B cell (primary cell): ENCODE measurements around the gene ADGRV1.

ENCODE experiments used
- EZH2 ChIP-seq: IDR thresholded peaks from 2 replicates; pipeline ENCODE4 v1.6.1; 2012; ENCODE audit warnings: borderline replicate concordance, low read depth, mild to moderate bottlenecking, moderate library complexity, low read length; ENCODE audit not compliant: insufficient read depth, poor library complexity, severe bottlenecking
- TF ChIP-seq, protein P1 (sequence below): fragments of 200-600 bp; IDR thresholded peaks from one replicate; pipeline ENCODE4 v1.8.0; 2022; ENCODE audit warnings: antibody characterized with exemption, mild to moderate bottlenecking

DNA sequence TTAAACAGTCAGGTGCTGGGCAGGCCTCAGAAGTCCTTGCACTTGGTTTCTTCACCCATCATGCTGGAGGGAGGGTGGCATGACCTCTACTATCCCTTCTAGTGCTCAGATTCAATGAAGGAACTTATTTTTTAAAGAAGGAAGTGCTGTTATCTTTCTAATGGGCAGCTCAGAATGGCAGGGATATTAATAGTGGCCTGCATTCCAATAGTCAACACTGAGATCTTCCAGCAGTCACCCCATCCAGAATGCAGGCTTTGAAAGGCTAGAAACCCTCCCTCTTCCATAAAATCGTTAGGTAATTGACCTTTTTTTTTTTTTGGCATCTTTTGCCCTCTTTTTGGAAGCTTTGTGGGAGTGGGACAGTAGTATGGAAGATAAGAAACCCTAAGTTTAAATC lies 499.6 kb downstream of the ADGRV1 start:
- TF ChIP-seq, protein P1, sequence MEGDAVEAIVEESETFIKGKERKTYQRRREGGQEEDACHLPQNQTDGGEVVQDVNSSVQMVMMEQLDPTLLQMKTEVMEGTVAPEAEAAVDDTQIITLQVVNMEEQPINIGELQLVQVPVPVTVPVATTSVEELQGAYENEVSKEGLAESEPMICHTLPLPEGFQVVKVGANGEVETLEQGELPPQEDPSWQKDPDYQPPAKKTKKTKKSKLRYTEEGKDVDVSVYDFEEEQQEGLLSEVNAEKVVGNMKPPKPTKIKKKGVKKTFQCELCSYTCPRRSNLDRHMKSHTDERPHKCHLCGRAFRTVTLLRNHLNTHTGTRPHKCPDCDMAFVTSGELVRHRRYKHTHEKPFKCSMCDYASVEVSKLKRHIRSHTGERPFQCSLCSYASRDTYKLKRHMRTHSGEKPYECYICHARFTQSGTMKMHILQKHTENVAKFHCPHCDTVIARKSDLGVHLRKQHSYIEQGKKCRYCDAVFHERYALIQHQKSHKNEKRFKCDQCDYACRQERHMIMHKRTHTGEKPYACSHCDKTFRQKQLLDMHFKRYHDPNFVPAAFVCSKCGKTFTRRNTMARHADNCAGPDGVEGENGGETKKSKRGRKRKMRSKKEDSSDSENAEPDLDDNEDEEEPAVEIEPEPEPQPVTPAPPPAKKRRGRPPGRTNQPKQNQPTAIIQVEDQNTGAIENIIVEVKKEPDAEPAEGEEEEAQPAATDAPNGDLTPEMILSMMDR: no peak
- no peak for TF ChIP-seq EZH2
